Measurements from ENCODE around the gene NEDD4. TPM values are rescaled to one million over a fixed set of nuclear protein-coding genes. Genes with fewer than 3 reads are reported as not detected.

The NEDD4 gene
- total RNA-seq, result 8.8 TPM

DNA sequence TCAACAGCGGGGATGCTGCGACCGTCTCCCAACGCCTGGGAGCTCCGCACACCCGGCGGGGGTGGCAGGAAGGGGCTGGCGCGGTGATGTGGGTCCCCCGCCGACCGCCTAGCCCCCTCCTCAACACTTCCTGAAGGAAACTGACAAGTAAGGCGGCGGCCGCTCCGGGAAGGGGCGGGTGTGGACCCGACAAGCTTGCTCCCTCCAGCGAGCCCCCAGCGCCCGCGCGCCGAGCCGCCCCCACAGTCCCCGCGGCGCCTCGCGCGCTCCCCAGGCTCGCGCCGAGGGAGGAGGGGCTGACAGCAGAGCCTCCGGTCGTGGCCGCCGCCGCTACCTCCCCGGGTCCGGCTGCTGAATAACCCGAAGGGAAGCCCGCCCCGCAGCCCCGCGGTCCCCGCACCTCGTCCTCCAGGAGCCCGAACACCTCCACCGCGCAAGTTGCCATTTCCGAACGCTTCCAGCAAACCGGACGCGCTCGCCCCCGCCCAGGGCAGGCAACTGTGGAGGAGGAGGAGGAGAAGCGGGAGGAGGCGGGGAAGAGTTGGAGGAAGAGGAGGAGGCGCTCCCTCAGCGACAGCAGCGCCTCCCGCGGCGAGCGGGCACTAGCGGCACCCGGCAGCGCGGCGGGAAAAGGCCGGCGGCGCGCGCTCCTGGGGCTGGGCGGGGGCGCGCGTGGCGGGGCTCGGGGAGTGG lies at the start of gene NEDD4:
NEDD4 (minus strand) TSS at position 502 of the 693 bp plus-strand sequence; CDS start at position 445, 57 bp downstream.

Small RNA genes lying within 50 kb of the gene (small RNA-seq; reads per million reads assigned to genes)
- gene RN7SL568P, result not detected

All from diencephalon (tissue), 1 donor.